CD4-positive, alpha-beta T cell treated with Interleukin-6 for 4 hours (primary cell): ENCODE results near the gene TSPAN2.

Experiments used
- DNase-seq: peaks from one replicate; pipeline ENCODE4 v3.0.0-alpha.2; 2020; ENCODE audit warnings: mixed read lengths

TSPAN2 gene

GRCh38 chr1:115073298-115074087 is 15.8 kb downstream of the TSPAN2 start:
- no peak for DNase-seq

- no peak for DNase-seq
Measured at GRCh38 chr1:115071012-115071664, 18.2 kb downstream of the TSPAN2 start.

- DNase-seq, result no peak
Measured at GRCh38 chr1:115069659-115070308, 19.5 kb downstream of the TSPAN2 start.

- DNase-seq, result no peak
Measured at GRCh38 chr1:115068826-115069585, 20.3 kb downstream of the TSPAN2 start.

GRCh38 chr1:115067161-115067859 is 22.0 kb downstream of the TSPAN2 start:
- no peak for DNase-seq

GRCh38 chr1:115065021-115065420 is 24.3 kb downstream of the TSPAN2 start:
- no peak for DNase-seq

GRCh38 chr1:115064461-115064860 is 24.8 kb downstream of the TSPAN2 start:
- no peak for DNase-seq

- peak; percentile 56 for DNase-seq
Measured at GRCh38 chr1:115063228-115063901, 25.9 kb downstream of the TSPAN2 start.

- DNase-seq, result peak; percentile 96
Measured at GRCh38 chr1:115062542-115063004, 26.7 kb downstream of the TSPAN2 start.

- DNase-seq, result no peak
Measured at GRCh38 chr1:115060501-115060900, 28.8 kb downstream of the TSPAN2 start.

GRCh38 chr1:115059316-115059715 is 30.0 kb downstream of the TSPAN2 start:
- no peak for DNase-seq

GRCh38 chr1:115057661-115058254 is 31.5 kb downstream of the TSPAN2 start:
- no peak for DNase-seq

GRCh38 chr1:115056395-115056798 is 32.9 kb downstream of the TSPAN2 start:
- DNase-seq, result no peak

GRCh38 chr1:115052454-115053083 is 36.7 kb downstream of the TSPAN2 start:
- DNase-seq, result peak; percentile 70

GRCh38 chr1:115051850-115052249 is 37.5 kb downstream of the TSPAN2 start:
- no peak for DNase-seq

- no peak for DNase-seq
Measured at GRCh38 chr1:115046751-115047150, 42.6 kb downstream of the TSPAN2 start.

- no peak for DNase-seq
Measured at GRCh38 chr1:115041654-115042053, 47.6 kb downstream of the TSPAN2 start.

GRCh38 chr1:115040501-115040900 is 48.8 kb downstream of the TSPAN2 start:
- no peak for DNase-seq

- DNase-seq, result no peak
Measured at GRCh38 chr1:115036814-115037507, 52.3 kb downstream of the TSPAN2 start.

- DNase-seq, result no peak
Measured at GRCh38 chr1:115035652-115036051, 53.7 kb downstream of the TSPAN2 start.
